ENCODE data around the gene FRYL. TPM values are rescaled to one million over a fixed set of nuclear protein-coding genes. Genes with fewer than 3 reads are reported as not detected.
A peak's percentile ranks its signal among the peaks of the same experiment; 100 is the strongest.

FRYL gene
- total RNA-seq, 1 donor from 2014 or later = 40.2 TPM

DNA sequence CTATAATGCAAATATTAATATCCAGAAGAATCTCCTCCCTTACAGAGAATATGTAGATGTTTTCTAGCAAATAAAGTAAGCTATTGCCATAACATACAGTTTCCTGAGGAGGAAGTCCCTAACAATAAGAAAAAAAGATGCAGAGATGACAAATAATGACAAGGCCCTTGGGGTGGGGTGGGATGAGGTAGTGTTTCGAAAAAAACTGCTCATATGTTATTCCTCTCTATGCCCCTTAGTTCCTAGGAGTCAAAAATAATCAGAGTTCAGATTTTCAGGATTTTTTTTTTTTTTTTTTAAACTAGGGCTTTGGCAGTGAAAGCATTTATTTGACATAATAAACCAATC is 191.0 kb downstream of the FRYL start:
- intact Hi-C loops (cut with micrococcal nuclease) = no loop called here
- DNase-seq = no peak
- ATAC-seq = no peak

DNA sequence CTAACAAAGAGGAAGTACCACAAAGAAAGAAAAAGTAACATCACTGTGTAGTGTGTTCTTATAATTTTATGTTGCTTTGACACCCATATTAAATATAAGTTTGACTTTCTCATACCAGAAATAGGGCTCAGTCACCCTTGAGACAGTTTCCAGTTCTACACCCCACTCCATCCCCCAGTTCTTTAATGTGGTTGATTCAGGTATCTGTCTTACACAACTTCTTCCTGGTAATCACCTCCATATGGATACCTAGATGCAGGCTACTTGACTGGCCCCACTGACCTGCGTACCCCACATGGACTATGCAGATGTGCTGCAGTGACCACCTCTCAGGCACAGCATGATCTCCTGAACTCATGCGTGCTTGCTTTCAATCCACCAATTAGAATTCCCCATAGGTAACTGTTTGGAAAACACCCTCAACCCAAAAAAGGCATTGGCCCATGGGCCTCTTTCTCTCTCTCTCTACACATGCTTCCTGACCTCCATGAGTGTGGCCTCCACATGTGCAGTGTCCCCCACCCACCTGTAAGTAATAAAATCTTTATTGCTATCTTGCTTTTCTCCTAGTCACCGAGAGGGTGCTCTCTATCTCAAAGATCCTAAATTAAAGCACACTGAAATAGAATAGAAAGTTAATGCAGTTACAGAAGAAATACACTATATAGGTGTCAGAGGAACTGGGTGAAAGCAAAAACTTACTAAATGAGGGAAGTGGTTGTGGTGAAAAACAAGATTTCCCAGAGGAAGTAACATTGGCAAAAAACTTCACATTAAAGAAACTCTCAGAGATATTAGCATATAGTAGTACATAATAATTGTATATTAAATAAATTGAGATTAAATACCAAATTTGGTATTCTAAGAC is 191.6 kb downstream of the FRYL start:
- intact Hi-C loops (cut with micrococcal nuclease) = no loop called here

DNA sequence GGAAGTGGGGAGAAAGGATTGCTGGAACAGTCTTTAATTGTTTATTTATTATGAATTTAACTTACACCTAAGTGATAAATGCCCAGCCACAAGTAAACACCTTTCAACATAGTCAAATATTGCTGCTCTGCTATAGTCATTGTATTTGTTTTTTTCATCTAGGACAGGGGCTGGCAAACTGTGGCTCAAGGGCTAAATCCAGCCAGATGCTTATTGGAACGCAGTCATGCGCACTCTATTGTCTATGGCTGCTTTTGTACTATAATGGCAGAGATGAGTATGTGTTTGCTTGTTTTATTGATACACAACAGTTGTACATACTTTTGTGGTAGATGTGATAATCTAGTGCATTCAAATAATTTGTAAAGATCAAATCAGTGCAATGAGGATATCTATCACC is 194.7 kb downstream of the FRYL start:
- no peak for DNase-seq
- intact Hi-C loops (cut with micrococcal nuclease) = no loop called here
- ATAC-seq = no peak

More for the DNA sequence above, 191.6 kb downstream of the FRYL start:
- DNase-seq (no peak), ATAC-seq (no peak)

DNA sequence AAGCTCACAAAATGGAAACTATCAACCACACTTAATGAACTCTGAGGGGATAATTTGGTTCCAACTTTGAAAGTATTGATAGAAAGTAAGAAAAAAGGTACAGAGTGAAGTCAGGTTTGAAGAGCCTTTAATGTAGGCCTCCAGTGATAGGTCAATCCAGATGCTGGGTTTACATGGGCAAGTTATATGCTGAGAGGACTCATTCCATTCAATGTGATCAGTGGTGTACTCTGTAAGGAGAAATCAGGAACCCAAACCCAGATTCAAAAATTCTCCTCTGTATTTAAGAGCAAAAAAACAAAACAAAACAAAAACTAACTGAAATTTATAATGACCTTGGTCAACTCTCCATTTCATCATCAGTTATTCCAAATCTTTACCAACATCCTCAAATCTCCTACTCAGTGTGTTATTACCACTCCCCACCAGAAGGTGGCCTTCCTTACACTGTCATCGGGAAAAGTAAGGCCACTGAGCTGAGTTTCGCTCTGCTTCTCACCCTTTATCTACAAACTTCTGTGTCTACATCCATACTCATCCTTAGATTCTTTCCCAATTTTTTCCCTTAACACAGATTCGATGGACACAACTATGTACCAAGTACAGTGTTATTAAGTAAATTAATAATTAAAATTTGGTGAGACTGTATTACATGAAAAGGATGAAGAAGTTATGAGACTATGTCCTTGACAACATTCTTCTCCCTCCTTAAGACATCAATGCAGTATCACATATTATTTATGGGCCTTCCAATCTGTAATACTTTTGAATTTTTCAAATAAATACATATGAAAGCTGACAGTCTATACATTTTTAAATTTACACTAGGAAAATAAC is 201.7 kb downstream of the FRYL start:
- intact Hi-C loops (cut with micrococcal nuclease) = loop anchor here (5.0 kb wide), 1 partner anchor 104 kb away; no protein-coding TSS in a partner anchor
- ATAC-seq = peak; percentile 89
- DNase-seq = no peak

DNA sequence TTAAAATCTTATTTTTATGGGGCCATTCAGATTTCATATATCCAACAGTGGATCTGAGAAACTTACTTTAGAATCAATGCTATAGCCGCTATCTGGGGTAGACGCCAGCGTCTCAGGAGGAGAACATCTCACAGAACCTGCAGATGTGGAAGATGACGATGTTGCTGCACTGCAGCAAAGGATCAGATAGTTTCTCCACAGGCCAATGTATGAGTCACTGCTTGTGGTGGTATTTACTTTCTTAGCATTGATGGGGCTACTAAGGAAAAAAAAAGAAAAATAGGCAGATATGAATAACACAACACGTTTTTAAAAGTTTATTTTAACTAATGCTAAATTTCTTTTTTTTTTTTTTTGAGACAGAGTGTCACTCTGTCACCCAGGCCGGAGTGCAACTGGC is 204.1 kb downstream of the FRYL start:
- ATAC-seq (no peak), DNase-seq (no peak)
- intact Hi-C loops (cut with micrococcal nuclease) = loop anchor here (2.0 to 5.0 kb wide), 2 partner anchors 106 to 387 kb away; no protein-coding TSS in a partner anchor

DNA sequence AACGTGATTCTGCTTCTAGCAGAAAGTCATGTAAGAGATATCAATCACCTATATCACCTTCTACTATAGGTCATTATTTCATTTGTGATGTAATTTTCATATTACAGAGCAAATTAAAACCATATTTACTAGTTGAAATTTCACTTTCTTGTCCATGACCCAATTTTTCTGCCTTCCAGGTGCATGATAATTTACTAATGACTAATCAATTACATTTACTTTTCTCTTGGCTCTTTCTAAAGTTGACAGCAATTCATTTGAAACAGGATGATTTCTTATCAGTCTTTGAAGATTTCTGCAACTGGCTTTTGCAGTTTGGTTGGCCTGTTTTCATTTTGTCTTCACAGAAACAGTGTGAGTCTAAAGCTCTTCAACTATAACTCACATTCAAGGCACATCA is 208.6 kb downstream of the FRYL start:
- no peak for ATAC-seq
- intact Hi-C loops (cut with micrococcal nuclease) = no loop called here
- DNase-seq = no peak

DNA sequence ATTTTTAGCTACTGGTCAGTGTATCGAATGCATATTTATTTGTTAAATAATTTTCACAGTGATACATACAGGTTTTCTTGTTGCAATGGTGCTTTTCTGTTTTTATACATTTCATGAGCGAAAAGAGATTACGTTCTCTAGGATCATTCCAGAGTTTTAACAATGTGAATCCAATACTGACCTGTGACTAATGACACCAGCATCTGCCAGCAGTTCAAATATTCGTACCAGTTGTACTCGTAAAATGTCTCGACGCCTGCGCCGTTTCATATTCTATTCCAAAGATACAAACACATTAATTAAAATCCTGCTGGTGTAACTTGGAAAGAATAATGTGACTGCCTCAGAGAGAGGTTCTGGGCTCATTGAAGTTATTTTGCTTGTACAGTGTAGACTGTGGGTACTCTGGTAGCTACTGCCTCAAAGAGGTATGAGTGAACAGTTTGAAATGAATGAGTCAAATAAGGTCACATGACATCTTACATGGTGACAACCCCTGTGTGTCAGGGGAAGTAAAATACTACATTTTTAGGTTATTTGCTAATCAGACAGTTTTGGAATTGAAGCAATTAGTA is 209.3 kb downstream of the FRYL start:
- ATAC-seq = no peak
- intact Hi-C loops (cut with micrococcal nuclease) = no loop called here
- no peak for DNase-seq

DNA sequence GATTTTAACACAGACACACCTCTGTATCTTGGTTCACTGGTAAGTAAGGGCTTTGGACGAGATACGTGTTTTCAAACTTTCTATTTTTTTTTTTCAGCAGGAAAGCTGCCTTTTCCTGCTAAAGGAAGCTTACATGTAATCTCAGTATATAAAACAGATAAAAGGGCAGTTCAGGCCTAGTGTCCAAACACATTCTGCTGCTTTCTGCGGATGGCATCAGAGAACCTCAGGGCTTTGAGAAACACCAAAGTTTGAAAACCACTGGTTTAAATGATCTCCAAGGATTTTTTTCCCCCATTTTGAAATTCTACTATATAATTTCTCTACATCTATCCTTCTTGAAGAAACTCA is 214.1 kb downstream of the FRYL start:
- intact Hi-C loops (cut with micrococcal nuclease) = no loop called here
- ATAC-seq (no peak), DNase-seq (no peak)

DNA sequence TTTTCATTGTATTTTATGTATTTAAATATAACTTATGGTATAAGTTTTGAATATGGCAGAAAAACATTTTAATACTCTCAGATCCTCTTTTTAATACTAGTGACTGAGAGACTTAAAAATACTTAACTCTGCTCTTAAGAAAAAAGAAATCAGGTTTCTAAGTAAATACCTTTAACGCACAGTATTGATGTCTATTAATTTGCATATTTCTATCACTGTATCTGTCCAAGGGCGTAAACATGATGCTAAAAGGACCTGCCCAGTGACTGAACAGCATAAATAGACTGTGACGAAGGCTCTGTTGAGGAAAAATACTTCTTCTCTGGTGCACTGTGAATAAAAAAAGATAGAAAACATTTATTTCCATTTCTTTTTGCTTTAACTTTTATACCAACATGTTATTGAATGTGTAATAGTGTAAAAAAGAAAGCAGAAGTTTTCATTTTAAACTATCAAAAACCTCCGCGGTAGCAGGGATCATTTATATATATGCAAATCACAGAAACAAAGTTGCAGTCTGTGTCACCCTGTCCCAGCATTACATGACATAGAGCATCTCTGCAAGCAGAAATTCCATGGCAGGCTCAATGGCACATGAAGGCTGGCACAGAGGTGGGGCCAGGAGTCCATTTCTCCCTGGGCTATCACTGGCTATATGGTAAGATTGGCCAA is 214.6 kb downstream of the FRYL start:
- no peak for ATAC-seq
- intact Hi-C loops (cut with micrococcal nuclease) = no loop called here
- no peak for DNase-seq

DNA sequence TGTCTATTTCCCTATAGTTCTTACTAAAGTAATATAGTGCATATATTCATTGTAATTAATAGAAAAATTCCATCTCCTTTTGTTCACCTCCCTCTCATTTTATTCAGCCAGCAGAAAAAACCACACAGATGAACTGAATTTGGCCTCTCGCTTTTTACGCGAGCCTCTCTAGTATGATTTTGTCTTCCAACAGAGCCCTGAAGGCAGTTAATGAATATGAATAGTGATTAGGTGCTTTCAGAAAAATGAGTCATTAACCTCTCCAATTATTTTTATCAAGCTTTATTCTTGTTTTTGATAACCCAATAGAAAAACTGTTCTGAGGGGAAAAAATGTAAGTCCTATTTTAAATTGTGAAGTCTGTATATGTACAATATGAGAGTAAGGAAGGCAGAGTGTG is 215.9 kb downstream of the FRYL start:
- no peak for DNase-seq
- no peak for ATAC-seq
- intact Hi-C loops (cut with micrococcal nuclease) = no loop called here

DNA sequence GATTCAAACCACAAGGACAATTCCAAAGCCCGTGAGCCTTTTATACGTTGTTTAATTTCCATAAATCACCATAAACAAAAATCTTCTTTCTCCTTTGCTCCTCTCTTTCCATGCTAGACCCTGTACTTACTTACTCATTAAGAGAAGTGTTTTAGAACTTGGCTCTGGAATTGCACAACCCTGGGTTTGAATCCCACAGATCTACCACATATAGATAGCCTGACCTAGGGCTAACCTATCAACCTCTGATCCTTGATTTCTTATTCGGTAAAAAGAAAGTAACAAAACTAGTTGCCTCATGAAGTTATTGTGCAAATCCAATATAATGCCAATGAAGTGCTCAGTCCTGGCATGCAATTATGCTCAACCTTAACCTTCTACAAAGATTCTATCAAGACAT is 221.3 kb downstream of the FRYL start:
- DNase-seq = no peak
- intact Hi-C loops (cut with micrococcal nuclease) = no loop called here
- no peak for ATAC-seq

DNA sequence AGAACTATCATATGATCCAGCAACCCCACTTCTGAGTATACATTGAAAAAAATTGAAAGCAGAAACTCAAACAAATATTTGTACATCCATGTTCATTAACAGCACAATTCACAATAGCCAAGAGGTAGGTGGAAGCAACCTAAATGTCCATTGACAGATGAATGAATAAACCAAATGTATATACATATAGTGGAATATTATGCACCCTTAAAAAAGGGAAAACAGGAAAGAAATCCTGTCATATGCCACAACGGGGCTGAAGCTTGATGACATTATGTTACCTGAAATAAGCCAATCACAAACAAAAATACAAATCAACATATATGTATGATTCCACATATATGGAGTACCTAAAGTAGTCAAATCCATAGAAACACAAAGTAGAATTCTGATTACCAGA is 222.1 kb downstream of the FRYL start:
- DNase-seq = no peak
- ATAC-seq = no peak
- intact Hi-C loops (cut with micrococcal nuclease) = no loop called here

DNA sequence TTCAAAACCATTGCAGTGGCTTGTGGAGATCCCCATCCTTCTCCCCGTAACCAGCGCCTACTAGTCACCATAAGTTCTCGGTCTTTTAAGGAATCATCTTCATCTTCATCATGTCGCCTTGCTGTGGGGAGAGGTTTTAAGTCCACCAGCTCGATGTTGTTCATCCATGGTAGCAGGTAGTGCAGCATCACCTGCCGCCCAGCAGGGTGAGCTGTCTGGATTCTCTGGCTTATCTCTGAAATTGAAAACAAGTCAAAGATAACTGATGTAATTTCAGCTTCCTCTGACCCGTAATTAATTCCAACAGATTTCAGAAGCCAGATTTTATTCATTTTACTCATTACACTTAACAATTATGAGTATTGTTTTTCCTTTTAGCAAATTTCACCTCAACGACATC is 222.6 kb downstream of the FRYL start:
- intact Hi-C loops (cut with micrococcal nuclease) = no loop called here
- ATAC-seq (no peak), DNase-seq (no peak)

DNA sequence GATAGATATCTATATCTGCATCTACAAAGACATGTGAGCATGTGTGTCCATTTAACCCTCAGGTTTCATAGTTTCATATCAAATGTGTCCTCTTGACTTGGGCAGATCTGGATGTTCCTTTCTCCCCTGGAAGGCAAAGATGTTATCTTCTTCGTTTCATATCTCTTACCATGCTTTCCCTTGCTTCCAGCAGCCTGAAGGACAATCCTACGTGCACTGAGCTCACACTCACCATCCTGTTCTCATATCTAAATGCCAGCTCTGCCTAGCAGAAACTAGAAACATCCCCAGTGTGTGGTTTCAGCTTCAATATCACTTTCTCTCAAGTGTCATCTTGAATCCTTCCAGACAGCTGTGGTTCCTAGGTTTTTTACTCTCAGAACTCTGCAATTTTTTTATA is 223.8 kb downstream of the FRYL start:
- ATAC-seq (no peak), DNase-seq (no peak)
- intact Hi-C loops (cut with micrococcal nuclease) = no loop called here

DNA sequence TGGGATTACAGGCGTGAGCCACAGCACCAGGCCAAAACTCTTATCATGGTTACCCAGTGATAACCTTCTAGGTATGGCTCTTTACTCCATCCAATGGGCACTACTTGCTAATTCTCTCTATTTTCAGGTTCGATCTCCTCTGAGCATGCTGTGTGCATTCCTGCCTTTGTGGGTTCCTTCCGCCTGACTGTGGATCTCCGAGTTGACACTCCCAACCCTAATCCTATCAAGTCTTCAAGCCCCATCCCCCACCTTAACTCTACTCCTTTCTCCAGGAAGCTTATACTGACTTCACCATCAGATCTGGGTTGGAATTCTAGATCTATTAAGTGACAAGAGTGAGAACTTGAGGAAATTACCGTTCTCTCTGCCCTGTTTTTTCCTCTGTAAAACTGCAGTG is 225.5 kb downstream of the FRYL start:
- intact Hi-C loops (cut with micrococcal nuclease) = no loop called here
- no peak for ATAC-seq
- no peak for DNase-seq

DNA sequence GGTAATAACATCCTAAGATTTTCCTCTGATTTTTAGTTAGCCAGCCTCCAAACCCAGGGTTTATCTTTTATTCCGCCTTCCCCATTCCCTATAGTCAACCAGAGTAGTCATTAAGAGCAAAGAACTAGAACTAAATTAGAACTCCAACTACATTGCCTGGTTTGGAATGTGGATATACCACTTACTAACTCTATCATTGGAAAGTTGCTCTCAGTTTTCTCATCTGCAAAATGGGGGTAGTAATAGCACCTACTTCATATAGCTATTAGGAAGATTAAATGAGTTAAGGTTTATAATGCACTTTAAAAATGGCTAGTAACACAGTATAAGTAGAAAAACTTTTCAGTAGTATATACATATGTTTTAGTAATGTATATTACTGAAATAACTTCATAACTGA is 226.4 kb downstream of the FRYL start:
- intact Hi-C loops (cut with micrococcal nuclease) = no loop called here
- DNase-seq = no peak
- no peak for ATAC-seq

DNA sequence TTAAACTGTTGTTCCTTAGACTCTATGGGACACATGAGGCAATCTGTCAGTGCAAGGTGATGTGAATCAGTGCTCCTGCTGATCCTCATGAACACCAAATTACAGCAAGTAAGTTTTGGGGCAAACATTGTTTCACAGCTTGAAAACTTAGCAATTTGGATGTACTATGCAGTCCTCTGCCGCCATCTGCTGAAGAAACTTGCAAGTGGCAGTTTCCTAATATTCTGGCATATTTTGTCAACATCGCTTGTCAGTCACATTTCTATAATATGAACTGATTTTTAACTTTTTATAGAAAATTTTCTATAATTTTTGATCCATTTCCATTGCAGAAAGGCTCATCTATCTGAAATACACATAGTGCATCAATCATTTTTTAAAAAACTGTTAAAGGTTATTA is 233.7 kb downstream of the FRYL start:
- ATAC-seq (no peak), DNase-seq (no peak)
- intact Hi-C loops (cut with micrococcal nuclease) = no loop called here

DNA sequence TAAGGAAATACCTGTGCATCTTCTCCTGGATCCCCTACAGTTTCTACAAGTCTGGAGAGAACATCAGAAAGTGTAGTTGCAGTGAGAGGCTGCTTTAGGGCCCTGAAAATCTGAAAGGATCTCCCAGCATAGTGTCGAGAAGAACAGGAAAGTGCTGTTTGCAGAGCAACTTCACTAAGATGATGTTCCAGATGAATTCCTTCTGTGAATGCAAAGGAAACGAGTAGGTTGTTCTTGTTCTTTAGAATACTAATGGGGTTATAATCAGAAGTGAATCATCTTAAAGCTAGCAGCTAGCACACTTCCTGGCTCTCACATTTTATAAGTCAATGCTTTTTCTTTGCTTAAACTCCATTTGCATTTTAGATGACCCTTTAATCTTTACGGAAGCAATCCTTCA is 236.3 kb downstream of the FRYL start:
- DNase-seq = no peak
- ATAC-seq = no peak
- intact Hi-C loops (cut with micrococcal nuclease) = no loop called here

DNA sequence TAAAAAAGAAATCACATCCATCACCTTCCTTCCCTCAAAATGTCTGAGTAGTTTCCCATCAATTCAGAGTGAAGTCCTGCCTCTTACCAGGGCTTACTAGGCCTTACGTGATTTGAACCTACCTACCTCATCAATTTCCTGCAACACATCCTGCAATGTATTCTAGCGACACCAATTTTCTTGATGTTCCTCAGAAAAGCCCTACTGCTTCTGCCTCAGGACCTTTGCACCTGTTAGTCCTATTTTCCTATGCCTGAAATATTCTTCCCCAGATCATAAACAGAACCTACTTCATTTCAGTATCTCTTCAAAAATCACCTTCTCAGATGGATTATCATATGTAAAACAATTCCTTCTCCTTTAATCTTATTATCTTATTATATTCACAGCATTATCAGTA is 237.2 kb downstream of the FRYL start:
- ATAC-seq (no peak), DNase-seq (no peak)
- intact Hi-C loops (cut with micrococcal nuclease) = no loop called here

DNA sequence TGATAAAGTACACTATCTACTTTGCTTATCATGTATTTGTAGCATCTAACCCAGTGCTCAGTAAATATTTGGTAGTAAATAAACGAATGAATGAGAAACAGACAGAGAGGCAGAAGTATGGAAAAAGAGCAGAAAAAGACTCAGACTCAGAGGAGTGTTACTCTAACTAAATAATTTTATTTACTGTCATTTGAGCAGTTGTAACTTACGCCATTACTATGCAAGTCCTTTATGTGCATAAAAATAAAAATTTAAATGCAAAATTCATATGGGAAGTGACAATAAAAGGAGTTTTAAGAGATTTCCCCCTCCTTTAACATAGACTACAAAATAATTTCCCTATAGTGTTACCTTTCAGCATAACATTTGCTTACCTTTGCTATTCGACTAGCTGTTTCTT is 240.5 kb downstream of the FRYL start:
- intact Hi-C loops (cut with micrococcal nuclease) = no loop called here
- no peak for DNase-seq
- ATAC-seq = no peak
